ENCODE results near the gene TMEM248. TPM values are rescaled to one million over a fixed set of nuclear protein-coding genes. Genes with fewer than 3 reads are reported as not detected.
"Not testable (repeated sequence)": the region's sequence is repeated elsewhere in the genome, so short reads cannot be mapped to it uniquely, and the experiment has no call there.

Gene TMEM248
- total and polyA plus RNA-seq, 10 donors, result 21.5 to 142 (median 87.4) TPM

DNA sequence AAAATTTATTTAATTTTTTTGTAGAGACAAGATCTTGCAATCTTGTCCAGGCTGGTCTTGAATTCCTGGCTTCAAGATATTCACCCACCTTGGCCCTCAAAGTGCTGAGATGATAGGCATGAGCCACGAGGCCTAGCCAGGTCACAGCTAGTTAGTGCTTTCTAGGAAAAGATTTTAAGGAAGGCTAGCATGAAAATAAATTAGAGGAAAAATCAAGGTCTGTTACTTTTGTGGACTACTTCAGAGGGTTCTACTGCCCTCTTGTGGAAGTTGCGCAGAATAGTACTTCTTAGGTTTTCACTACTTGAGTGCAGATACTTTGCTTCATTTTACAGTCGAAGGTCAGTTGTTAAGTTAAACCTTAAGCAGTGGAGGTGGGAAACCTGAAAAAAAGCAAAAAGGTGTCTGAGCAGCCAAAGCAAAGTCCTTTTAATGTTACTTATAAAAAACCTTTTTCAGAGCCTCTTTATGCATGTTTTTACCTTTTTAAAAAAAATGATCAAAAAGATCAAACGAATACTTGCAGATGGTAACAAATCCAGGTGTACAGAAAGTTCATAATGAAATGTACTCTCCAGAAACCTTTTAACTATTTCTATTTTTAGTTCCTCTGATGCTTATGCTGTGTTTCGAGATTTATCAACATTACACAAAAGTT, 79.7 kb downstream of the TMEM248 start:
- intact Hi-C loops (cut with DNase I; ENCODE audit: low total_unique reads); H3K9me3 ChIP-seq; DNase-seq; H3K4me3 ChIP-seq; H3K27me3 ChIP-seq (replicated peaks in 1 of 7); H3K27ac ChIP-seq: not testable (repeated sequence)
- Histone ChIP-seq H3K4me1 (peaks cover 3 to 19% (median 12%) of the 10 kb centered on the region in 6 donors), H3K36me3 (peaks cover 0 to 63% (median 20%) of the 10 kb centered on the region in 6 donors)
- WGBS, 5 donors, result 39 to 63% (median 50%) methylated on average over 3 to 5 of the region's 5 CpGs
- TF ChIP-seq, protein P1, sequence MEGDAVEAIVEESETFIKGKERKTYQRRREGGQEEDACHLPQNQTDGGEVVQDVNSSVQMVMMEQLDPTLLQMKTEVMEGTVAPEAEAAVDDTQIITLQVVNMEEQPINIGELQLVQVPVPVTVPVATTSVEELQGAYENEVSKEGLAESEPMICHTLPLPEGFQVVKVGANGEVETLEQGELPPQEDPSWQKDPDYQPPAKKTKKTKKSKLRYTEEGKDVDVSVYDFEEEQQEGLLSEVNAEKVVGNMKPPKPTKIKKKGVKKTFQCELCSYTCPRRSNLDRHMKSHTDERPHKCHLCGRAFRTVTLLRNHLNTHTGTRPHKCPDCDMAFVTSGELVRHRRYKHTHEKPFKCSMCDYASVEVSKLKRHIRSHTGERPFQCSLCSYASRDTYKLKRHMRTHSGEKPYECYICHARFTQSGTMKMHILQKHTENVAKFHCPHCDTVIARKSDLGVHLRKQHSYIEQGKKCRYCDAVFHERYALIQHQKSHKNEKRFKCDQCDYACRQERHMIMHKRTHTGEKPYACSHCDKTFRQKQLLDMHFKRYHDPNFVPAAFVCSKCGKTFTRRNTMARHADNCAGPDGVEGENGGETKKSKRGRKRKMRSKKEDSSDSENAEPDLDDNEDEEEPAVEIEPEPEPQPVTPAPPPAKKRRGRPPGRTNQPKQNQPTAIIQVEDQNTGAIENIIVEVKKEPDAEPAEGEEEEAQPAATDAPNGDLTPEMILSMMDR (IDR thresholded peaks at IDR 0.05 in 8 of 11, conservative IDR thresholded peaks at IDR 0.05 in 3 of 11), result peak in 8 of 11 experiments; percentile 7 to 68 (median 52)

DNA sequence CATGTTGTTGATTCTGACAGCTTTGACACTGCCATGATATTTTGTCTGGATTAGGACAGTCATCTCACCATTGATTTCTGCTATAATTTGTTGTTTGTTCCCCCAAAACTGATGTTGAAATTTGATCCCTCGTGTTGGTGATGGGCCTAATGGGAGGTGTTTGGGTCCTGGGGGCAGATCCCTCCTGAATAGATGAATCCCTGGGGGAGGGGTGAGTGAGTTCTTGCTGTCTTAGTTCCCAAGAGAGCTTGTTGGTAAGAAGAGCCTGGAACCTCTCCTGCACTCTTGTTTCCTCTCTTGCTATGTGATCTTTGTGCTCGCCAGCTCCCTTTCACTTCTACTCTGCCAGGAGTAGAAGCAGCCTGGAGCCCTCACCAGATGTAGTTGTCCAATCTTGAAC, 83.1 kb downstream of the TMEM248 start:
- DNase-seq; H3K27me3 ChIP-seq (replicated peaks in 1 of 7); intact Hi-C loops (cut with DNase I; ENCODE audit: low total_unique reads); H3K4me1 ChIP-seq; H3K27ac ChIP-seq; H3K4me3 ChIP-seq; H3K9me3 ChIP-seq: not testable (repeated sequence)
- 90 to 96% (median 93%) methylated on average over 1 to 2 of the region's 2 CpGs for WGBS, 5 donors
- peaks cover 0 to 89% (median 42%) of the 10 kb centered on the region in 6 donors for H3K36me3 ChIP-seq

DNA sequence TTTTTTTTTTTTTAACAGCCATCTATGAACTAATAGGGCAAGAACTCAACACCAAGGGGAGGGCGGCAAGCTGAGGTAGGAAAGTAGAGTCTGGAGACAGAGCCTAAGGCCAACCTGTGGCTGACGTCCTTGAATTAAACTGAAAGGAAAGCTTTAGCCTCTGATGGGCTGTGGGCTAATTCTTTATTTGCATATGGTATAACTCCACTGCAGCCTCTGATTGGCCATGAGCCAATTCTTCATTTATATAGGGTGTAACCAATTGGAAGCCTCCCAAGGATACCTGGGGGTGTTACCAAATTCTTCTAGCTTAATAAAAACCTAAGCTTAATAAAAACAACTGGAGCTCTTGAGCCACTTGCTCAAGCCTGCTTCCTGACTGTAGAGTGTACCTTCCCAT, 85.9 kb downstream of the TMEM248 start:
- Histone ChIP-seq H3K9me3 (no peaks in the 10 kb centered on the region), H3K27ac (no peak overlapping the region), H3K4me3 (no peak overlapping the region), H3K27me3 (replicated peaks in 1 of 7) (no peaks in the 10 kb centered on the region), H3K4me1 (no peaks in the 10 kb centered on the region), H3K36me3 (peaks cover 0 to 96% (median 63%) of the 10 kb centered on the region in 6 donors)
- no peak for DNase-seq
- intact Hi-C loops (cut with DNase I; ENCODE audit: low total_unique reads), result no loop called here
- TF ChIP-seq POLR2A (IDR thresholded peaks at IDR 0.05) (no peak), POLR2AphosphoS5 (IDR thresholded peaks at IDR 0.05) (no peak)
- TF ChIP-seq, protein P1 (IDR thresholded peaks at IDR 0.05 in 8 of 11, conservative IDR thresholded peaks at IDR 0.05 in 3 of 11), result no peak
- 75 to 98% (median 86%) methylated on average over 2 of the region's 2 CpGs for WGBS, 5 donors

Small RNAs within 50 kb of the gene (small RNA-seq; reads per million reads assigned to genes)
- gene RF00017, result 0 reads per million in 4 donors
- gene RN7SL43P, result 0 reads per million in 4 donors
- gene RNU6-1254P, result 0 reads per million in 4 donors

Other genes with a start within 250 kb of the TMEM248 start
- 10 to 100 TPM; 26.7 to 39.6 (median 30.8) TPM for gene RABGEF1, start 180.5 kb upstream of the TMEM248 start, total RNA-seq
- gene RABGEF1, start 180.5 kb upstream of the TMEM248 start, polyA plus RNA-seq, result 10 to 100 TPM in 1 of 3 donors, 1 to 10 TPM in 2; 8.3 to 10.0 (median 8.8) TPM
- 10 to 100 TPM; 44.9 to 63.8 (median 53.1) TPM for gene SBDS, start 74.4 kb downstream of the TMEM248 start, total RNA-seq
- gene SBDS, start 74.4 kb downstream of the TMEM248 start, polyA plus RNA-seq, result 10 to 100 TPM; 36.9 to 58.5 (median 45.1) TPM
- 10 to 100 TPM; 14.2 to 83.6 (median 23.5) TPM for gene TYW1, start 75.6 kb downstream of the TMEM248 start, total RNA-seq
- gene TYW1, start 75.6 kb downstream of the TMEM248 start, polyA plus RNA-seq, result 1 to 10 TPM; 4.9 to 7.4 (median 7.0) TPM

Measured in spleen (tissue), 11 donors.